Pancreas (tissue), 10 donors: Measurements from ENCODE around the gene ARHGAP26. TPM values are rescaled to one million over a fixed set of nuclear protein-coding genes. Genes with fewer than 3 reads are reported as not detected.

Experiments
- ATAC-seq, 4 donors: fragments of 200-7000 bp; cut with Tn5 transposase; one replicate each; pipeline versions ENCODE4 v1.8.0 to v1.9.1; 2020; ENCODE audit warnings: mild to moderate bottlenecking in 4 of 4, moderate library complexity in 4 of 4
- DNase-seq, 6 donors: peaks; one replicate each; pipeline ENCODE4 v3.0.0-alpha.2; 2020
- FAIRE-seq: peaks from 2 replicates; lab custom pipeline; 2012; peaks lifted over from hg19 to GRCh38; lab: Jason Lieb, UNC
- H3K27ac ChIP-seq, 4 donors: fragments of 200-600 bp; sonication (generic); 1 replicate in 3 of 4; 2 replicates in 1 of 4; pipeline versions ENCODE4 v1.5.0 to v1.8.0; 2020
- H3K27me3 ChIP-seq, 4 donors: fragments of 200-600 bp; one replicate each; pipeline ENCODE4 v1.8.0; 2021
- H3K36me3 ChIP-seq, 3 donors: fragments of 200-600 bp; sonication (generic) in 1 of 3; one replicate each; pipeline versions ENCODE4 v1.5.0 to v1.8.0; 2020 to 2021
- H3K4me1 ChIP-seq, 3 donors: fragments of 200-600 bp; one replicate each; pipeline ENCODE4 v1.8.0; 2021
- H3K4me3 ChIP-seq, 4 donors: fragments of 200-600 bp; sonication (generic) in 2 of 4; one replicate each; pipeline versions ENCODE4 v1.5.0 to v1.8.0; 2020 to 2021
- H3K9me3 ChIP-seq, 4 donors: fragments of 200-600 bp; one replicate each; pipeline ENCODE4 v1.8.0; 2021
- CTCF ChIP-seq, 4 donors: fragments of 200-600 bp; sonication (generic) in 3 of 4; IDR thresholded peaks; one replicate each; pipeline versions ENCODE4 v1.5.0 to v1.8.0; 2021; ENCODE audit warnings: antibody characterized with exemption in 4 of 4
- WGBS, 2 donors: extraction: QIAGEN DNeasy Blood & Tissue Kit; methylation state at CpG; one replicate each; pipeline ENCODE4 v1.1.7; 2013; 5-methylcytosine and 5-hydroxymethylcytosine counted together
- intact Hi-C, 3 donors: fragments of 100-400 bp; cut with DNase I; formaldehyde crosslinking; loops; one replicate each; pipeline versions ENCODE4 v1.11.1 to v1.14.2; 2022
- polyA plus RNA-seq, 2 donors: library from polyadenylated mRNA; stranded (reverse); fragments of 200-250 nt; gene quantifications; one replicate each; pipeline ENCODE4 v1.2.3, GENCODE V29; 2013
- total RNA-seq, 6 donors: library from RNA; stranded (reverse); fragmentation: NEBNext Ultra II Directional in 4 of 6; extraction: Animal tissue kit (Norgen Biotek cat#: 25700) in 4 of 6; gene quantifications; one replicate each; pipeline versions ENCODE4 v1.2.1 to v1.2.4, GENCODE V29; 2021 to 2023
- donor health status: healthy with polysubstance abuse.
- donor health status: DM: no; HTN: no; CAD: no; lungs with moderate emphysema.
- donor health status: DM: no; HTN: no; CAD: no.
- donor health status: control.
- donor health status: control.
- donor health status: Bipolar disorder and iron deficiency.
- donor health status: DM: yes; HTN: yes; CAD: no.
- donor health status: DM: no; HTN: no; CAD: no.
- donor health status: DM: no; HTN: no; CAD: no.
- donor health status: DM: yes; HTN: yes; CAD: no.

ARHGAP26 gene
- total and polyA plus RNA-seq, 8 donors = 3.0 to 28.1 (median 10.3) TPM

- Histone ChIP-seq H3K4me3 (no peak overlapping the region), H3K9me3 (no peaks in the 10 kb centered on the region), H3K4me1 (no peaks in the 10 kb centered on the region), H3K36me3 (no peaks in the 10 kb centered on the region), H3K27me3 (no peaks in the 10 kb centered on the region), H3K27ac (no peak overlapping the region)
- TF ChIP-seq CTCF (IDR thresholded peaks at IDR 0.05) = no peak
- 64 to 75% methylated on average over 3 of the region's 3 CpGs for WGBS, 2 donors
- FAIRE-seq = no peak
- no peak for ATAC-seq
- intact Hi-C loops = no loop called here
- DNase-seq = no peak
Measured at GRCh38 chr5:143119881-143120341, 349.7 kb downstream of the ARHGAP26 start.

GRCh38 chr5:143120460-143121134 lies 350.4 kb downstream of the ARHGAP26 start:
- Histone ChIP-seq H3K4me3 (no peak overlapping the region), H3K9me3 (no peaks in the 10 kb centered on the region), H3K27me3 (no peaks in the 10 kb centered on the region), H3K27ac (no peak overlapping the region), H3K4me1 (no peaks in the 10 kb centered on the region), H3K36me3 (no peaks in the 10 kb centered on the region)
- TF ChIP-seq CTCF (IDR thresholded peaks at IDR 0.05) = no peak
- intact Hi-C loops = no loop called here
- ATAC-seq = no peak
- no peak for DNase-seq
- WGBS, 2 donors = 86 to 93% methylated on average over 5 of the region's 5 CpGs
- no peak for FAIRE-seq

GRCh38 chr5:143121135-143121475 lies 350.9 kb downstream of the ARHGAP26 start:
- TF ChIP-seq CTCF (IDR thresholded peaks at IDR 0.05) = no peak
- FAIRE-seq (no peak), ATAC-seq (no peak), DNase-seq (no peak)
- Histone ChIP-seq H3K27ac (no peak overlapping the region), H3K9me3 (no peaks in the 10 kb centered on the region), H3K4me3 (no peak overlapping the region), H3K4me1 (no peaks in the 10 kb centered on the region), H3K27me3 (no peaks in the 10 kb centered on the region), H3K36me3 (no peaks in the 10 kb centered on the region)
- WGBS, 2 donors = 94% methylated on average over 3 of the region's 3 CpGs
- intact Hi-C loops = no loop called here

- no peak for TF ChIP-seq CTCF (IDR thresholded peaks at IDR 0.05)
- no peak for DNase-seq
- 88 to 92% methylated on average over 3 of the region's 3 CpGs for WGBS, 2 donors
- no peak for FAIRE-seq
- no peak overlapping the region for H3K4me3 ChIP-seq
- no peak for ATAC-seq
- no peak overlapping the region for H3K27ac ChIP-seq
- H3K4me1 ChIP-seq = no peaks in the 10 kb centered on the region
- no peaks in the 10 kb centered on the region for H3K36me3 ChIP-seq
- intact Hi-C loops = no loop called here
- no peaks in the 10 kb centered on the region for H3K9me3 ChIP-seq
- H3K27me3 ChIP-seq = no peaks in the 10 kb centered on the region
Measured at GRCh38 chr5:143124593-143124992, 354.4 kb downstream of the ARHGAP26 start.
